Measurements from ENCODE around the gene CX3CR1.

DNA sequence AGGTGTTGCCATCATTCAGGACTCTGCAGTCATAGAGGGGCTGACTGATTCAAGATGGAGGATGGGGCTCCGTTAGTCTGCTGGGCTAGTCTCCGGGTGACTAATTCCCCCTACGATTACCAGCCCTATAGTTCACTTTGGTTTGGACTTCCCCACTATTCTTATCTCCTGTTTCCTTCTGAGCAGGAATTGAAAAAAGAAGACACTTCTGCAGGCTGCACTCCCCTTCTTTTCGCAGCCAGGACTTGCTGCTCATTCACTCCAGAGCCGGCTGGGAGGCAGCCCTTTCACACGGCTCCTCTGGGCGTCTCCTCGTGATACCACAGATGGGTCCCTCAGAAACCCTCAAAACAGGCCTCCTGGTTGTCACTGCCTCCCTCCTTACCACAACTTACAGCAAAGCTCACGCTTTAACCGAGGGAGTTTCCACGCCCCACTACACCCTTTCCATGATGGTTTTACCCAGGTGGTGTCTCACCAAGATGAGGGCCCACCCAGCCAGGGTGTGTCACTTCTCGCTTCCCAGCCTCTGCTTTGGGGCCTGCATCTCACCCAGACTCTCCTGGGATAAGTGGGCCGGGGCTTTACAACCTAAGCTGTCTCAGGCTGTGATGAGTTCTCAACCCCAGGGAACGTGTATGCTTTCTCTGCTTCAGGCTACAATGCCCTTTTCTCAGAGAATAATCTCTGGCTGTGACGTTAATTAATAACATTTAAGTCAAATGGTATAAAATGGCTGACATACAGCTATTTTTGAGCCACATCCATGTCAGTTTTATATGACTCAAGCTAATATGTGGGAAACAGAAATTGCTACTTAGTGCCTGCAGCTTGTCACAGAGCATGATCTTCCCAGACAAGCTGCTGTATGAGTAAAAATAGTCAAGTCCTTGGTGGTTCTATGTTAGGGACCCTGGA lies 11.9 kb downstream of the CX3CR1 start:
- no peak for TF ChIP-seq POLR2A (IDR thresholded peaks at IDR 0.05; ENCODE audit: low read length)
- no peak for TF ChIP-seq GATA1 (IDR thresholded peaks at IDR 0.05; ENCODE audit: low read depth, low read length)
